Naive thymus-derived CD8-positive, alpha-beta T cell (primary cell): Measurements from ENCODE around the gene SLC39A13. TPM values are rescaled to one million over a fixed set of nuclear protein-coding genes. Genes with fewer than 3 reads are reported as not detected.

Source experiments
- ATAC-seq, 2 donors: fragments of 150-1000 bp; cut with Tn5 transposase in 1 of 2; sonication (Bioruptor Pico), chemical (Tn5 transposase) in 1 of 2; 1 replicate in 1 of 2; 2 replicates in 1 of 2; pipeline ENCODE4 v1.10.0; 2021; ENCODE audit warnings: mild to moderate bottlenecking in 2 of 2, moderate library complexity in 2 of 2
- POLR2A ChIA-PET: fragments of 350-600 bp; sonication (Branson Sonifier 250); formaldehyde crosslinking; loops from one replicate; lab custom pipeline; 2021; ENCODE audit warnings: antibody characterized with exemption; lab: Charles Lee
- DNase-seq, 10 donors: peaks; one replicate each; pipeline versions ENCODE4 v3.0.0 to v3.0.0-alpha.2; 2020 to 2022
- H3K27ac Mint-ChIP-seq, 10 donors: one replicate each; pipeline ENCODE4 v1.8.0; 2020 to 2022; ENCODE audit warnings: mild to moderate bottlenecking in 10 of 10, mixed read lengths in 10 of 10, moderate library complexity in 4 of 10, inconsistent platforms in 1 of 10
- H3K27me3 Mint-ChIP-seq, 5 donors: one replicate each; pipeline ENCODE4 v1.8.0; 2021 to 2022; ENCODE audit warnings: mixed read lengths in 5 of 5
- H3K36me3 Mint-ChIP-seq, 3 donors: one replicate each; pipeline ENCODE4 v1.8.0; 2020 to 2022; ENCODE audit warnings: mixed read lengths in 3 of 3, mild to moderate bottlenecking in 2 of 3, inconsistent platforms in 1 of 3
- H3K4me1 Mint-ChIP-seq, 4 donors: one replicate each; pipeline ENCODE4 v1.8.0; 2021 to 2022; ENCODE audit warnings: mixed read lengths in 4 of 4
- H3K4me3 Mint-ChIP-seq, 10 donors: one replicate each; pipeline ENCODE4 v1.8.0; 2020 to 2022; ENCODE audit warnings: mild to moderate bottlenecking in 10 of 10, mixed read lengths in 10 of 10, moderate library complexity in 6 of 10, inconsistent platforms in 1 of 10
- H3K9me3 Mint-ChIP-seq, 9 donors: one replicate each; pipeline ENCODE4 v1.8.0; 2020 to 2022; ENCODE audit warnings: mixed read lengths in 9 of 9, mild to moderate bottlenecking in 3 of 9, inconsistent platforms in 1 of 9, moderate library complexity in 1 of 9
- polyA plus RNA-seq, 3 donors: library from polyadenylated mRNA; unstranded; fragments of 300-500 nt; fragmentation: Illumina TruSeq; gene quantifications; one replicate each; pipeline ENCODE4 v1.2.3, GENCODE V29; 2021
- total RNA-seq, 8 experiments: library from RNA in 2 of 8; stranded (reverse) in 2 of 8; gene quantifications; one replicate each; pipeline ENCODE4 v1.2.3 and lab custom pipeline; 2021 to 2026

The SLC39A13 gene
- total and polyA plus RNA-seq, 5 experiments from 2014 or later = 23.8 to 63.9 (median 41.9) TPM

DNA sequence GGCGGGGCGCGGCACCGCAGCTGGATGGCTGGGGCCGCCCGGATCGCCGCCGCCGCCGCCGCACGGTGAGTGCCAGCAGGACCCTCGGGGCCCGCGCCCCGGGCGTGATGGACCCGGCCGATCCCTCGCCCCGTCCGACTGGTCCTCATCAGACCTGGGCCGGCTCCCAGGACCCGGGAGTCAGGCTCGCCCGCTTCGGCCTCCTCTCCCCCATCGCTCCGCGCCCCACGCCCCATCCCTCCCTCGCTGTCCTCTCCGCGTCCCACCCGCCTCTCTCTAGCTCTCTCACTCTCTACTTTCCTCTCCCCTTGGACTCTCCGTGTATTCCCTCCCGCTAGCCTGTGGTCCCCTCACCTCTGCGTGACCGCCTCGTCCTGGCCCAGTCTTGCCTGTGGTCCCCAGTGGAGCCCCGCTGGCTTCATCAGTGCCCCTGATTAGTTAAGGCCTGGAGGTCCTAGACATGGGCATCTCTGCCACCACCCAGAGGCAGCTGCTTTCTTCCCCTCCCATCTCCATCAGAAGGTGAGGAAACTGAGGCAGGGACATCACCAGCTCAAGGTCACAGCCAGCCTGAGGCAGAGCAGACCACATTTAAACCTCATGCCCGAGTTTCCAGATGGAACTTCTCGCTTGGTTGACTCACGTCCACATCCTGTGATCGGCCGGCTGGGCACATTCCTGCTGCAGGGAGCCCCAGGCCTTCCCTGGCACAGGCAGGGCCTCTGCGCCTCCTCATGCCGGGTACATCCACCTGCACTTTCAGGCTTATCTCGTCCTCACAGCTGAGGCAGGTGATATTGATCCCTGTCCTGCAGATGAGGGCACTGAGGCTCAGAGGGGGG lies 429 bp downstream of the SLC39A13 start:
- Mint-ChIP-seq H3K4me3 (peak overlapping the region; percentile 89 to 96 (median 92)), H3K27me3 (no peaks in the 10 kb centered on the region), H3K9me3 (no peaks in the 10 kb centered on the region), H3K27ac (peak overlapping the region; percentile 85 to 97 (median 96)), H3K36me3 (peaks cover 0 to 11% (median 1%) of the 10 kb centered on the region in 3 donors), H3K4me1 (peaks cover 6 to 28% (median 25%) of the 10 kb centered on the region in 4 donors)
- POLR2A ChIA-PET = interaction anchor here (0.6 to 5.9 kb wide), 15 partner anchors 9 to 231 kb away, joined by 3 to 57 read pairs (median 5); partner anchors contain the start of genes ACP2, DDB2 and PSMC3
- peak; percentile 4 to 16 for ATAC-seq
- peak in 2 of 10 donors; percentile 26 to 32 for DNase-seq

GRCh38 chr11:47409440-47410369 lies 1.3 kb downstream of the SLC39A13 start:
- DNase-seq (no peak), ATAC-seq (no peak)
- H3K27me3 Mint-ChIP-seq = no peaks in the 10 kb centered on the region
- peak overlapping the region; percentile 85 to 97 (median 96) for H3K27ac Mint-ChIP-seq
- H3K4me3 Mint-ChIP-seq = peak overlapping the region; percentile 89 to 96 (median 92)
- peaks cover 9 to 28% (median 25%) of the 10 kb centered on the region in 4 donors for H3K4me1 Mint-ChIP-seq
- POLR2A ChIA-PET = interaction anchor here (0.9 to 5.9 kb wide), 14 partner anchors 8 to 195 kb away, joined by 3 to 57 read pairs (median 7); partner anchors contain the start of genes DDB2 and PSMC3
- H3K36me3 Mint-ChIP-seq = peaks cover 0 to 17% (median 5%) of the 10 kb centered on the region in 3 donors
- no peaks in the 10 kb centered on the region for H3K9me3 Mint-ChIP-seq

- ATAC-seq (no peak), DNase-seq (no peak)
- H3K4me3 Mint-ChIP-seq = peak overlapping the region in 7 of 10 donors; percentile 10 to 48 (median 37)
- H3K27me3 Mint-ChIP-seq = no peaks in the 10 kb centered on the region
- H3K9me3 Mint-ChIP-seq = no peaks in the 10 kb centered on the region
- POLR2A ChIA-PET = interaction anchor here (1.2 to 5.9 kb wide), 8 partner anchors 8 to 195 kb away, joined by 3 to 36 read pairs (median 6); partner anchors contain the start of genes DDB2, PSMC3 and SPI1
- H3K27ac Mint-ChIP-seq = peak overlapping the region in 2 of 10 donors; percentile 21 to 54
- H3K36me3 Mint-ChIP-seq = peaks cover 0 to 19% (median 5%) of the 10 kb centered on the region in 3 donors
- H3K4me1 Mint-ChIP-seq = peaks cover 9 to 28% (median 25%) of the 10 kb centered on the region in 4 donors
Measured at GRCh38 chr11:47410370-47411264, 2.2 kb downstream of the SLC39A13 start.

DNA sequence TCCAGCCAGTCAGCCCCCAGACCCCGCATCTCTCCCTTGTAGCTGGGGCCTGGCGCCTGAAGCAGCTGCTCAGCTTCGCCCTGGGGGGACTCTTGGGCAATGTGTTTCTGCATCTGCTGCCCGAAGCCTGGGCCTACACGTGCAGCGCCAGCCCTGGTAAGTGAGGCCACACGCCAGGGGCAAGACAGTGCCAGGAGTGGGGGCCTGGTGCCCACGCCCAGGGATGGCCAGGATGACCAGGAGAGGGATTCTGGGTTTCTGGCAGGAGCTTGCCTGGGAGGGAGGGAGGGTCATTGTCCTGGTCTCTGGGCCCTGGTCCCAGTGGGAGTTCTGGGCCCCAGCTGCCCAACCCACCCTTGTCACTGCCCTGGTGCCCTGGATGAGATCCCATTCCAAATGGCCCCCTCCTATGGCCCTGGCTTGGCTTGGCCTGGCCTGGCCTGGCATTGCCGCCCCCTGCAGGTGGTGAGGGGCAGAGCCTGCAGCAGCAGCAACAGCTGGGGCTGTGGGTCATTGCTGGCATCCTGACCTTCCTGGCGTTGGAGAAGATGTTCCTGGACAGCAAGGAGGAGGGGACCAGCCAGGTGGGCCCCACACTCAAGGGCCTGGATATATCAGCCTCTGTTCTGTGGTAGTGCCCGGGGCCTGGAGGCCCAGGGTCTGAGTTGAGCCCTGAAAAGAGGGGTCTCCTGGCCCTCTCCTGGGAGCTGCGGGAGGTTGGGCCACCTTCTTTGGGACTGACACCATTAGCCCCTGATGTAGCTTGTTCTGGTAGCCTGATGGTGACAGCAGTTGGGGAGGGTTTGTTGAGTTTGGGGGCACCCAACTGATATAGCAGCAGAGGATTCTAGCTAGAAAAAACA lies 3.7 kb downstream of the SLC39A13 start:
- peak overlapping the region in 1 of 10 donors; percentile 10 for H3K27ac Mint-ChIP-seq
- peaks cover 0 to 24% (median 5%) of the 10 kb centered on the region in 3 donors for H3K36me3 Mint-ChIP-seq
- POLR2A ChIA-PET = interaction anchor here (0.5 to 5.9 kb wide), 12 partner anchors 11 to 257 kb away, joined by 3 to 36 read pairs (median 5); partner anchors contain the start of genes PSMC3 and SPI1

GRCh38 chr11:47413351-47413750 lies 5.0 kb downstream of the SLC39A13 start:
- no peaks in the 10 kb centered on the region for H3K9me3 Mint-ChIP-seq
- no peaks in the 10 kb centered on the region for H3K27me3 Mint-ChIP-seq
- peaks cover 0 to 33% (median 5%) of the 10 kb centered on the region in 3 donors for H3K36me3 Mint-ChIP-seq
- peaks cover 9 to 15% (median 13%) of the 10 kb centered on the region in 4 donors for H3K4me1 Mint-ChIP-seq
- H3K27ac Mint-ChIP-seq = no peak overlapping the region
- POLR2A ChIA-PET = no interaction called here
- H3K4me3 Mint-ChIP-seq = no peak overlapping the region
- ATAC-seq = no peak
- no peak for DNase-seq

More for the DNA sequence above, 3.7 kb downstream of the SLC39A13 start:
- DNase-seq (peak in 8 of 10 donors; percentile 14 to 70 (median 46)), ATAC-seq (no peak)
- peaks cover 9 to 24% (median 21%) of the 10 kb centered on the region in 4 donors for H3K4me1 Mint-ChIP-seq
- H3K4me3 Mint-ChIP-seq = no peak overlapping the region
- no peaks in the 10 kb centered on the region for H3K9me3 Mint-ChIP-seq
- no peaks in the 10 kb centered on the region for H3K27me3 Mint-ChIP-seq

DNA sequence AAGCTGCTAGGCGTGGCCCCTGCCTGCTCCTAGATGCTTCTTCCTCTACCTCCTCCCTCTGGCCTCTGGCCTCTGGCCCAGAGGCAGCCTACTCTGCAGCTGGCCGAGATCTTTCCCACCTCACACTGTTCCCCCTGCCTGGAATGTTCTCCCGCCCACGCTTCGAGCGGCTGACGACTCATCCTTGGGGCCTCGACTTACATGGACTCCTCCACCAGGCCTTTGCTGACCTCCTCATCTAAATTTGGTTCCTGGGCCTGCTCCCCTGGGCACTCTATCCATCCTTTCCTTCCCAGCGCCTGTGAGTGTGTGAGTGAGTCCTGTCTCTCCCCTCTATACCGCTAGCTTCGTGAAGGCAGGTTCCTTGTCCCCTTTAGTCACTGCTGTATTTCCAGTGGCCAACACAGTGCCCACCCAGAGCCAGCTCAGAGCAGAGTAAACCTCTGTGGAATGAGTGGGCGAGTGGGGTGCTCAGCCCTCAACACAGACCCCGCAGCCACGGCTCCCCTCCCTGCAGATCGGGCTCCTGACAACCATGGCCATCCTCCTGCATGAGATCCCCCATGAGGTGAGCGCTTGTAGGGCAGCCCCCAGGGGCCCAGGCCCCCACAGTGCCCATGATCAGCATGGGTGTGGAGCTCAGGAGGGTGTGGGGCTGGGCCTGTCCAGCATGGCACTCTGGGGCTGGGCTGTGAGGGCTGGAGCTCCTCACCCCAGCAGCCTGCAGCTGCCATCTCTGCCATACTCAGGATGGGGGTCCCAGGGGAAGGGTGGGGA lies 5.7 kb downstream of the SLC39A13 start:
- no peak for DNase-seq
- Mint-ChIP-seq H3K27ac (peak overlapping the region in 4 of 10 donors; percentile 9 to 82 (median 69)), H3K9me3 (no peaks in the 10 kb centered on the region), H3K4me1 (peaks cover 7 to 11% (median 8%) of the 10 kb centered on the region in 4 donors), H3K27me3 (no peaks in the 10 kb centered on the region), H3K36me3 (peaks cover 0 to 40% (median 5%) of the 10 kb centered on the region in 3 donors), H3K4me3 (peak overlapping the region in 1 of 10 donors; percentile 15)
- POLR2A ChIA-PET = interaction anchor here (0.9 kb wide), 1 partner anchor 40 kb away, joined by 3 read pairs; no protein-coding TSS in a partner anchor
- ATAC-seq = no peak

DNA sequence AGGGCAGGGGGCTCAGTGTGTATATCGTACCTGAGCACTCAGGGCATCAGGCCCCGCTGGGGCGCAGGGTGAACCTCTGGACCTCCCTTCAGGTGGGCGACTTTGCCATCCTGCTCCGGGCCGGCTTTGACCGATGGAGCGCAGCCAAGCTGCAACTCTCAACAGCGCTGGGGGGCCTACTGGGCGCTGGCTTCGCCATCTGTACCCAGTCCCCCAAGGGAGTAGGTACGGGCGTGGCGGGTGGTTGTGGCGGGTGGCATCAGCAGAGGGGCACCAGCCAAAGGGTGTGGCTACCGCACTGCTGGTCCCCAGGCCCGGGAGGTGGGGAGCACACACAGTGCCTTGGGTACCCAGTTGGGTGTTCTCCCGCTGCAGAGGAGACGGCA lies 6.3 kb downstream of the SLC39A13 start:
- no peak for DNase-seq
- no peak for ATAC-seq
- no peak overlapping the region for H3K27ac Mint-ChIP-seq
- POLR2A ChIA-PET = interaction anchor here (0.9 kb wide), 1 partner anchor 41 kb away, joined by 3 read pairs; no protein-coding TSS in a partner anchor
- no peak overlapping the region for H3K4me3 Mint-ChIP-seq
- H3K4me1 Mint-ChIP-seq = peaks cover 1 to 6% (median 5%) of the 10 kb centered on the region in 4 donors
- no peaks in the 10 kb centered on the region for H3K9me3 Mint-ChIP-seq
- no peaks in the 10 kb centered on the region for H3K27me3 Mint-ChIP-seq
- H3K36me3 Mint-ChIP-seq = peaks cover 0 to 46% (median 7%) of the 10 kb centered on the region in 3 donors

DNA sequence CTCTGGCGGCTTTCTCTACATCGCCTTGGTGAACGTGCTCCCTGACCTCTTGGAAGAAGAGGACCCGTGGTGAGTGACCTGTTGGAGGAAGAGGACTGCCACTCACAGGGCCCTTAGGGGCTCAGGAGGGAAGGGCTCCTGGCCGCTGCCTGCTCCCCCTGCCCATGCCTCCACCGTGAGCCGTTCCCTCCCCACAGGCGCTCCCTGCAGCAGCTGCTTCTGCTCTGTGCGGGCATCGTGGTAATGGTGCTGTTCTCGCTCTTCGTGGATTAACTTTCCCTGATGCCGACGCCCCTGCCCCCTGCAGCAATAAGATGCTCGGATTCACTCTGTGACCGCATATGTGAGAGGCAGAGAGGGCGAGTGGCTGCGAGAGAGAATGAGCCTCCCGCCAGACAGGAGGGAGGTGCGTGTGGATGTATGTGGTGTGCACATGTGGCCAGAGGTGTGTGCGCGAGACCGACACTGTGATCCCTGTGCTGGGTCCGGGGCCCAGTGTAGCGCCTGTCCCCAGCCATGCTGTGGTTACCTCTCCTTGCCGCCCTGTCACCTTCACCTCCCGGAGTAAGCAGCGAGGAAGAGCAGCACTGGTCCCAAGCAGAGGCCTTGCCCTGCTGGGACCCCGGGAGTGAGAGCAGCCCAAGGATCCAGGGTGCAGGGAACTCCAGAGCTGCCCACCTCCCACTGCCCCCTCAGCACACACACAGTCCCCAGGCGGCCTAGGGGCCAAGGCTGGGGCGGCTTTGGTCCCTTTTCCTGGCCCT lies 6.9 kb downstream of the SLC39A13 start:
- H3K4me1 Mint-ChIP-seq = peaks cover 0 to 6% (median 3%) of the 10 kb centered on the region in 4 donors
- H3K27ac Mint-ChIP-seq = peak overlapping the region in 3 of 10 donors; percentile 4 to 65 (median 49)
- H3K9me3 Mint-ChIP-seq = no peaks in the 10 kb centered on the region
- no peak overlapping the region for H3K4me3 Mint-ChIP-seq
- H3K27me3 Mint-ChIP-seq = no peaks in the 10 kb centered on the region
- H3K36me3 Mint-ChIP-seq = peaks cover 0 to 52% (median 13%) of the 10 kb centered on the region in 3 donors
- POLR2A ChIA-PET = interaction anchor here (3.4 kb wide), 1 partner anchor 11 kb away, joined by 17 read pairs; the partner anchor contains the start of gene PSMC3
- ATAC-seq = no peak
- no peak for DNase-seq

GRCh38 chr11:47415949-47416472 lies 7.6 kb downstream of the SLC39A13 start:
- ATAC-seq = no peak
- H3K9me3 Mint-ChIP-seq = no peaks in the 10 kb centered on the region
- no peak overlapping the region for H3K4me3 Mint-ChIP-seq
- peaks cover 0 to 5% (median 2%) of the 10 kb centered on the region in 4 donors for H3K4me1 Mint-ChIP-seq
- POLR2A ChIA-PET = interaction anchor here (3.4 kb wide), 1 partner anchor 10 kb away, joined by 17 read pairs; the partner anchor contains the start of gene PSMC3
- no peak overlapping the region for H3K27ac Mint-ChIP-seq
- H3K36me3 Mint-ChIP-seq = peaks cover 0 to 58% (median 13%) of the 10 kb centered on the region in 3 donors
- no peaks in the 10 kb centered on the region for H3K27me3 Mint-ChIP-seq
- no peak for DNase-seq
